ENCODE measurements around the gene KCNQ1. TPM values are rescaled to one million over a fixed set of nuclear protein-coding genes. Genes with fewer than 3 reads are reported as not detected.

KCNQ1 gene
- total and polyA plus RNA-seq, 2 donors (not counting 1 experiment from before 2014, with no cell fraction given), result not detected

DNA sequence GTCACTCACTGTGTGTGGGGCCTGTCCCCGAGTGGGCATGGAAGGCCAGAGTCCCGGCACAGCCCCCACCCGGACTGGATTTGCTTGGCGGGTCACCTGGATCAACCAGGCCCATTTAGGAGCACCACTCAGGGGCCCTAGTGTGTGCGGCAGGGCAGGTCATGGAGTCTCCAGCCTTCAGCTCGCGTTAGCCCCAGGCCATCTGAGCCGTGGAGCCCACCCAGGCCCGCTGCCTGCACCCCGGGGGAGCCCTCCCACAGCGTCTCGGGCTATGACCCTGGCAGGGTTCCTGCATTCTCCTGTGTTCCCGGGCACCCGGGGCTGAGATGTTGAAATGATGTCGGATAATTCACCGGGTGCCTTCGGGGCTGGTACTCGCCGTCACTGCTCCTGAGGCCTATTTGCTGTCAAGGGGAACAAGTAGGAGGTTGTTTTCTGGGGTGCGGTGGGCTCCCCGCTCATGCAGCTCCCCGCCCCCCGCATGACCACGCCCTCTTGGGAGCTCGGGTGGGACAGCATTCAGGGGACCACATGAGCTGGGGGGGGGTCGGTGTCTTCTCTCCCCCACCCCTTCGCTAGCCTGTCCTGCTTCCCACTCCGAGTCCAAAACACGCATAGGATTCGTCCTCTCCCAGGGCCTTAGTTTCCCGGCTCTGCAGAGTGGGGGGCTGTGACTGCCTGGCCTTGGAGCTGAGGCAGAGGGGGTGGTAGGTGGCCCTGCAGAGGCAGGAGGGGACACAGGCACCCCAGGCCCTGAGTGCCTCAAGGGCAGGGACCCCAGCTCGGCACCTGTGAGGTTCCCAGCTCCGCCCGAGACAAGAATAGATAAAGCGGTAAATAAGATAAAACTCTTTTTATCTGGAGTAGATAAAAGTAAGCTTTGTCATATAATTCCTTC, 77.2 kb downstream of the KCNQ1 start:
- Histone ChIP-seq H3K27ac (ENCODE audit: insufficient read depth, low read length) (no peak overlapping the region), H3K4me1 (ENCODE audit: control insufficient read depth, extremely low read depth, insufficient read depth, low read length) (no peaks in the 10 kb centered on the region), H3K36me3 (ENCODE audit: control insufficient read depth, insufficient read depth, low read length) (no peaks in the 10 kb centered on the region), H4K20me1 (ENCODE audit: control insufficient read depth, extremely low read depth, insufficient read depth, low read length) (no peaks in the 10 kb centered on the region), H3K4me3 (replicated peaks in 1 of 4; ENCODE audit: control extremely low read depth in 1 of 4, insufficient read depth in 1 of 4, low read depth in 3 of 4, low read length in 4 of 4) (no peak overlapping the region), H3K9ac (ENCODE audit: insufficient read depth, low read length) (no peak overlapping the region), H3K79me2 (ENCODE audit: control insufficient read depth, insufficient read depth, low read length) (no peaks in the 10 kb centered on the region), H3K9me3 (ENCODE audit: control insufficient read depth, insufficient read depth, low read depth, low read length) (no peaks in the 10 kb centered on the region), H3K27me3 (ENCODE audit: control insufficient read depth, insufficient read depth, low read length) (no peaks in the 10 kb centered on the region), H3K4me2 (ENCODE audit: extremely low read depth, insufficient read depth, low read length) (no peak overlapping the region), H2AFZ (ENCODE audit: low read length) (no peak overlapping the region)
- TF ChIP-seq CTCF (conservative IDR thresholded peaks at IDR 0.05 in 1 of 2, IDR thresholded peaks at IDR 0.05 in 1 of 2; ENCODE audit: low read depth in 1 of 2, low read length in 2 of 2) (no peak), EZH2 (IDR thresholded peaks at IDR 0.05; ENCODE audit: low read length, missing control alignments) (no peak)
- no peak for DNase-seq (ENCODE audit: low read depth in 2 of 2)

DNA sequence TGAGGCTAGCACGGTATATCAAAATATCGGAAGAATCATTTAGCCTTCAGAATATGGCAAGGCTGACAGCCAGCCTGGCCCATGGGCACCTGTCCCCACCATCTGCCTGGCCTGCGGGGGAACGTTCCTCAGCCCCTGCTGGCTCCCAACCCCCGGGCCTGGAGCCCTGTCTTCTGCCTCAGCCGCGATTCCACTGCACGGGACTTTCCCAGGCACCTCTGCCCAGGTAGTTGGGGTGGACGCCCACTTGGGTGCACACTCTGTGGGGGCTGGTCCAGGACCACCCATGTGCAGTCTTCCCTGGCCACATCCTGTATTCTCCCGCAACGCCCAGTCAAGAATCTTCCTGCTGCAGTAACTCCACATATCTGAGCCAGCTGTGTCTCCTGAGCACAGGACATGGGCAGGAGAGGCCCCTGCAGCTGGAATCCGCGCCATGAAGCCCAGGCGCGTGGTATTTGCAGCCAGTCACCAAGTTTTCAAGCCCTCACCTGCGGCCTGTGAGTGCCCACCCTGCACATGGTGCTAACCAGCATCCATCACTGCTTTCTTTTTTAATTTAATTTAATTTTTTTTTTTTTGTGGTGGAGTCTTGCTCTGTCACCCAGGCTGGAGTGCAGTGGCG, 77.9 kb downstream of the KCNQ1 start:
- no peak overlapping the region for H3K4me3 ChIP-seq (replicated peaks in 1 of 4; ENCODE audit: control extremely low read depth in 1 of 4, insufficient read depth in 1 of 4, low read depth in 3 of 4, low read length in 4 of 4)
- no peaks in the 10 kb centered on the region for H3K36me3 ChIP-seq (ENCODE audit: control insufficient read depth, insufficient read depth, low read length)
- DNase-seq (ENCODE audit: low read depth in 2 of 2), result no peak
- TF ChIP-seq CTCF (conservative IDR thresholded peaks at IDR 0.05 in 1 of 2, IDR thresholded peaks at IDR 0.05 in 1 of 2; ENCODE audit: low read depth in 1 of 2, low read length in 2 of 2), result no peak
- no peak for TF ChIP-seq EZH2 (IDR thresholded peaks at IDR 0.05; ENCODE audit: low read length, missing control alignments)
- H3K9ac ChIP-seq (ENCODE audit: insufficient read depth, low read length), result no peak overlapping the region
- no peak overlapping the region for H3K27ac ChIP-seq (ENCODE audit: insufficient read depth, low read length)
- no peaks in the 10 kb centered on the region for H3K9me3 ChIP-seq (ENCODE audit: control insufficient read depth, insufficient read depth, low read depth, low read length)
- no peaks in the 10 kb centered on the region for H3K27me3 ChIP-seq (ENCODE audit: control insufficient read depth, insufficient read depth, low read length)
- no peak overlapping the region for H2AFZ ChIP-seq (ENCODE audit: low read length)
- no peaks in the 10 kb centered on the region for H3K4me1 ChIP-seq (ENCODE audit: control insufficient read depth, extremely low read depth, insufficient read depth, low read length)
- no peaks in the 10 kb centered on the region for H3K79me2 ChIP-seq (ENCODE audit: control insufficient read depth, insufficient read depth, low read length)
- H4K20me1 ChIP-seq (ENCODE audit: control insufficient read depth, extremely low read depth, insufficient read depth, low read length), result no peaks in the 10 kb centered on the region
- no peak overlapping the region for H3K4me2 ChIP-seq (ENCODE audit: extremely low read depth, insufficient read depth, low read length)

GRCh38 chr11:2523821-2524391, 79.1 kb downstream of the KCNQ1 start:
- Histone ChIP-seq H2AFZ (ENCODE audit: low read length) (no peak overlapping the region), H3K79me2 (ENCODE audit: control insufficient read depth, insufficient read depth, low read length) (no peaks in the 10 kb centered on the region), H3K9ac (ENCODE audit: insufficient read depth, low read length) (no peak overlapping the region), H3K36me3 (ENCODE audit: control insufficient read depth, insufficient read depth, low read length) (no peaks in the 10 kb centered on the region), H3K4me1 (ENCODE audit: control insufficient read depth, extremely low read depth, insufficient read depth, low read length) (no peaks in the 10 kb centered on the region), H3K4me2 (ENCODE audit: extremely low read depth, insufficient read depth, low read length) (no peak overlapping the region), H3K4me3 (replicated peaks in 1 of 4; ENCODE audit: control extremely low read depth in 1 of 4, insufficient read depth in 1 of 4, low read depth in 3 of 4, low read length in 4 of 4) (no peak overlapping the region), H3K27me3 (ENCODE audit: control insufficient read depth, insufficient read depth, low read length) (no peaks in the 10 kb centered on the region), H4K20me1 (ENCODE audit: control insufficient read depth, extremely low read depth, insufficient read depth, low read length) (no peaks in the 10 kb centered on the region), H3K27ac (ENCODE audit: insufficient read depth, low read length) (no peak overlapping the region), H3K9me3 (ENCODE audit: control insufficient read depth, insufficient read depth, low read depth, low read length) (no peaks in the 10 kb centered on the region)
- TF ChIP-seq EZH2 (IDR thresholded peaks at IDR 0.05; ENCODE audit: low read length, missing control alignments), result no peak
- no peak for TF ChIP-seq CTCF (conservative IDR thresholded peaks at IDR 0.05 in 1 of 2, IDR thresholded peaks at IDR 0.05 in 1 of 2; ENCODE audit: low read depth in 1 of 2, low read length in 2 of 2)
- DNase-seq (ENCODE audit: low read depth in 2 of 2), result no peak

All from fibroblast of lung (primary cell).